Right atrium auricular region (tissue), 2 donors: ENCODE measurements around the gene NINJ2. TPM values are rescaled to one million over a fixed set of nuclear protein-coding genes. Genes with fewer than 3 reads are reported as not detected.

Experiments used
- DNase-seq: peaks from one replicate; pipeline ENCODE4 v3.0.0-alpha.2; 2019; ENCODE audit warnings: low spot score
- H3K27ac ChIP-seq, 2 donors: fragments of 200-600 bp; sonication (generic); 1 replicate in 1 of 2; 2 replicates in 1 of 2; pipeline ENCODE4 v1.5.1; 2016 to 2019
- H3K27me3 ChIP-seq, 2 donors: fragments of 200-600 bp; sonication (generic); one replicate each; pipeline versions ENCODE4 v1.5.1 to v1.6.0; 2017 to 2019
- H3K36me3 ChIP-seq: fragments of 200-600 bp; sonication (generic); one replicate; pipeline ENCODE4 v1.5.1; 2016
- H3K4me1 ChIP-seq, 2 donors: fragments of 200-600 bp; sonication (generic); one replicate each; pipeline versions ENCODE4 v1.5.1 to v1.6.0; 2017 to 2019
- H3K4me3 ChIP-seq, 2 donors: fragments of 200-600 bp; sonication (generic); 1 replicate in 1 of 2; 2 replicates in 1 of 2; pipeline ENCODE4 v1.5.1; 2017 to 2019; ENCODE audit warnings: mild to moderate bottlenecking in 1 of 2, moderate library complexity in 1 of 2
- H3K9me3 ChIP-seq, 2 donors: fragments of 200-600 bp; sonication (generic); one replicate each; pipeline ENCODE4 v1.5.1; 2019
- CTCF ChIP-seq, 2 donors: fragments of 200-600 bp; sonication (generic); IDR thresholded peaks; one replicate each; pipeline ENCODE4 v1.5.1; 2019; ENCODE audit warnings: antibody characterized with exemption in 2 of 2
- total RNA-seq, 2 donors: library from RNA; depleted of rRNA; stranded (reverse); fragments of >200 nt; gene quantifications; one replicate each; pipeline ENCODE4 v1.1.0, GENCODE V29; 2016

Gene NINJ2
- total RNA-seq, 2 donors from 2014 or later, result 5.4 to 8.8 TPM

DNA sequence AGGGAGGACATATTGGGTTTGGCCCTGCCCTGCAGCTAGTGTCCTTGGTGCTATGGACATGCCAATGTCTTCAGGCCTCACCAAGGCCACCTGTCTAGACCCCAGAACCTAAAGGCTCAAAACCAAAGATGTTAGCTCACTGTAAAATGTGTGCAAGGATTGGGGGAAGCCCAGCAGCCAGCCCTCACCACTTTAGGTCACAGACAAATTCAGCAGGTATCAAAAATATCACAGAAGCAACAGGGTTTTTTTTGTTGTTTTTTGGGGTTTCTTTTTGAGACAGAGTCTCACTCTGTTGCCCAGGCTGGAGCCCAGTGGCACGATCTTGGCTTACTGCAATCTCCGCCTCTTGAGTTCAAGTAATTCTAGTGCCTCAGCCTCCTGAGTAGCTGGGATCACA is 29.0 kb upstream of the NINJ2 start:
- Histone ChIP-seq H3K36me3 (no peaks in the 10 kb centered on the region), H3K27ac (no peak overlapping the region), H3K4me1 (no peaks in the 10 kb centered on the region), H3K4me3 (no peak overlapping the region), H3K9me3 (peaks cover 0 to 4% of the 10 kb centered on the region in 2 donors), H3K27me3 (no peaks in the 10 kb centered on the region)
- no peak for DNase-seq
- no peak for TF ChIP-seq CTCF (IDR thresholded peaks at IDR 0.05)

DNA sequence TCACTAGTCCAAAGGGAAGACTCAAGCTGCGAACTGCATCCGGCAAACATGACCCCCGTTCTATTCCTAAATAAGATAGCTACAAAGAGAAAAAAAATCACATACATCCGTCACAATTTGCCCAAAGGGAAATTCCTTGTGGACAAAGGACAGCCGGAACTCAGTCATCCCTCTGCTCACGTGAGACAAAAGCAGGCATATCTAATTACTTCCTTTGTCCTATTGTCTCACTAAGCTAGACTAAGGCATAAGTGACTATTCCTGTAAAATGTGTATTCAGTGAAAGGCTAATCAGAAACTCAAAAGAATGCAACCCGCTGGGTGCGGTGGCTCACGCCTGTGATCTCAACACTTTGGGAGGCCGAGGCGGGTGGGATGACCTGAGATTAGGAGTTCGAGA is 27.2 kb upstream of the NINJ2 start:
- H3K4me3 ChIP-seq, result peak overlapping the region in 1 of 2 donors; percentile 28

DNA sequence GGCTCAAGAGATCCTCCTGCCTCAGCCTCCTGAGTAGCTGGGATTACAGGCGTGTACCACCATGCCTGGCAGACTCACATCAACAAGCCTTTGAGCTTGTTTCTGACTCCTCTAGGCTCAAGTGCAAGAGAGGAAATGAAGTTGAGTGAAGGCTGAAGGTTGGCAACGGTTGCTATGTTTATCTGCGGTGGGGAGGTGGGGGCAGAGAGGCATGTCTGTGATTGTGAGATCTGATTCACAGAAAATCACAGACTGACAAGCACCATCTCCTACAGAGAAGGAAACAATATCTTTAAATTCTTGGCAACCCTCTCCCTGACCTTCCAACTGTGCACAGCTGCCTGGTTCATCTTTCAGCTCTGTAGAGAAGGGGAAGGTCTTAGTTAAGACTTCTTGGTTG is 22.1 kb upstream of the NINJ2 start:
- DNase-seq, result no peak
- no peaks in the 10 kb centered on the region for H3K27me3 ChIP-seq
- H3K4me1 ChIP-seq, result peaks cover 0 to 20% of the 10 kb centered on the region in 2 donors
- no peak for TF ChIP-seq CTCF (IDR thresholded peaks at IDR 0.05)
- no peaks in the 10 kb centered on the region for H3K9me3 ChIP-seq
- H3K36me3 ChIP-seq, result no peaks in the 10 kb centered on the region
- no peak overlapping the region for H3K4me3 ChIP-seq
- H3K27ac ChIP-seq, result no peak overlapping the region

More for the DNA sequence above, 27.2 kb upstream of the NINJ2 start:
- no peaks in the 10 kb centered on the region for H3K9me3 ChIP-seq
- TF ChIP-seq CTCF (IDR thresholded peaks at IDR 0.05), result no peak
- H3K4me1 ChIP-seq, result peaks cover 0 to 3% of the 10 kb centered on the region in 2 donors
- no peak for DNase-seq
- no peaks in the 10 kb centered on the region for H3K27me3 ChIP-seq
- H3K36me3 ChIP-seq, result no peaks in the 10 kb centered on the region
- H3K27ac ChIP-seq, result peak overlapping the region; percentile 24 to 54

GRCh38 chr12:684416-684815 is 21.2 kb upstream of the NINJ2 start:
- Histone ChIP-seq H3K36me3 (no peaks in the 10 kb centered on the region), H3K4me1 (peaks cover 0 to 20% of the 10 kb centered on the region in 2 donors), H3K4me3 (no peak overlapping the region), H3K9me3 (no peaks in the 10 kb centered on the region), H3K27me3 (no peaks in the 10 kb centered on the region), H3K27ac (no peak overlapping the region)
- TF ChIP-seq CTCF (IDR thresholded peaks at IDR 0.05), result no peak
- no peak for DNase-seq

- Histone ChIP-seq H3K4me1 (peaks cover 0 to 24% of the 10 kb centered on the region in 2 donors), H3K4me3 (no peak overlapping the region), H3K9me3 (no peaks in the 10 kb centered on the region), H3K27me3 (no peaks in the 10 kb centered on the region), H3K36me3 (no peaks in the 10 kb centered on the region), H3K27ac (no peak overlapping the region)
- no peak for TF ChIP-seq CTCF (IDR thresholded peaks at IDR 0.05)
- no peak for DNase-seq
Measured at GRCh38 chr12:681568-682256, 18.5 kb upstream of the NINJ2 start.
